Ammon's horn (tissue), 1 donor: Measurements from ENCODE around the gene PSKH1.
"Not testable (repeated sequence)": the region's sequence is repeated elsewhere in the genome, so short reads cannot be mapped to it uniquely, and the experiment has no call there.

Experiments used
- DNase-seq: peaks from one replicate; pipeline ENCODE4 v3.0.0-alpha.2; 2016; ENCODE audit warnings: low spot score

The PSKH1 gene

DNA sequence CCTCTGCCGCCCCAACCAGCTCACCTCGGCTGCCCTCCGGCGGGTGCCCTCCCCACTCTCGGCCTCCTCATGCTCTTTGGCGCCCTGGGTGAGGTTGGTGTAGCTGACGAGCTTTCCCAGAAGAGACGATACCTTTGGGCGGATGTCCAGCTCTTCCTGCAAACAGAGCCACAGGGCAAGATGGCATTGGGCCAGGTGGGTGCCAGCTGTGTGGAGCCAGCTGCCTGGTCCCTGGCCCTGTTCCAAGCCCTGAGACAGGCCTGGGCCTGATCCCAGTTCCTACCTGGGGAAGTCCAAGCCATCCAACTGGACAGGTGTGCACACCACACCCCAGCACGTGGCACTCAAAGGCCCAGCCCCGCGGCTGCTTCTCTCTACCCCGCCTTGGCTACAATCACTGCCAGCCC is 68.5 kb downstream of the PSKH1 start:
- DNase-seq: no peak

GRCh38 chr16:67962135-67962534 is 69.1 kb downstream of the PSKH1 start:
- DNase-seq: no peak

GRCh38 chr16:67963292-67963661 is 70.2 kb downstream of the PSKH1 start:
- no peak for DNase-seq

GRCh38 chr16:67963662-67964321 is 70.7 kb downstream of the PSKH1 start:
- DNase-seq: no peak

DNA sequence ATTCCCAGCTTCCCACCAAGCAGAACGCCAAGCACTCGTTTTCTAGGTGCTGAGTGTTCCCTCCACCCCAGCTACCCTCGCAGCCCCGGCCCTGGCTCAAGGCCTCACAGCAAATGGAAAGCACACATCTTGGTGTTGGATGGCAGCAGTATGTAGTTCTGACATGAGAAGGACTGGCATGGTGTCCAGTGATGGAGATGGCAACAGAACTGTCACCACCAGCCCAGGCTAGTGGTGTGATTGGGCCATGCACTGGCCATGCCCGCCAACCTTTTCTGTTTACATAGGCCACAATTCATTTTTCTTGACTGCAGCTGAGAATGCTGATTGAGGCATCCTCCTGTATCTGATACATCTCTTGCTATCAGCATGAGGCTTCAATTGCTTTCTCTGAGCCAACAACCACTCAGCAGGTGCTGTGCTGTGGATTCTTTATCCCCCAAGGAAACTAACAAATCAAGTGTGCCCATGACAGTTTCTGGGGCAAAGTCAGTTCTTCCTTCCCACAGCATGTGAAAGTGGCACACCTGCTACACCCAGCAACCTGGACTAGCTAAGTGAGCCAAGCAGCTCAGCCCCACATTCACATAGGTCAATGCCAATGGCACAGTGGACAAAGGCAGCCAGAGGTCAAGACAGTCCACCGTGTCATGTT is 71.5 kb downstream of the PSKH1 start:
- no peak for DNase-seq

DNA sequence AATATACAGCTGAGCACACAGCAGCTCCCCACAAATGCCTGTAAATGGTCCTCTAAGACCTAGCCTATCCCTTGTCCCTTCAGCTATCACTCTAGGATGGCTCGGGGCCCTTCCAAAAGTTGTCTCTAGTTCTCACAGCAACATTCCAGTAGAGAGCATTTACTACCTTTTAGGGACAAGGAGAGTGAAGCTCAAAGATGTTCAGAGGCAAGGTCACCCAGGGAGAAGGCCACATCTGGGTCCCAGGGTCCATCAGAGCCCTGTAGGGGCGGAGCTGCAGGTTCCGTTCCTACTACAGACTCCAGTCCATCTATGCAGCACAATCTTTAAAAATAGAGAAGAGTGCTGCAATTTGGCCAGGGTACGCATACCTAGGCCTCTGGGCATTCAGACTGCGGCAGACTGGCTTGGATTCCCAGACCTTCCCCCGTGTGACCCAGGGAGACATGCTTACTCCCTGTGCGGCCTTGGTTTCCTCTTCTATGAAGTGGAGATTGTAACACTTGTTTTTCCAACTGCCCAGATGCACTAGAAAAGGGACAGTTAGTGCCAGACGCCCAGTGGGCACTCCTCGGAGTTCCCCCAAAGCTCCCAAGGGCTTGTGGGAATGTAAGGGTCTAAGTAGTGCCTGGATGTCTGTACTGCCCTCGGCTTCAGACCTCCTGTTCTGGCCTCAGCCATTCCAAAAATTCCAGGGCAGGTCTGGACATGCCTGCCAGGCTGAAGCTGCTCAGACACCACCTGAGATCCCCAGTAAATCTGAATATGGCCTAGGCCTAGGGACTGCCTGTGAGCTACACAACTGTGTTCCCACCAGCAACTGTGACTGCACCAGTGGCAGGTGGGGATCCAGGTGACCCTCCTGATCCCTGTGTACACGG is 72.9 kb downstream of the PSKH1 start:
- DNase-seq: no peak

DNA sequence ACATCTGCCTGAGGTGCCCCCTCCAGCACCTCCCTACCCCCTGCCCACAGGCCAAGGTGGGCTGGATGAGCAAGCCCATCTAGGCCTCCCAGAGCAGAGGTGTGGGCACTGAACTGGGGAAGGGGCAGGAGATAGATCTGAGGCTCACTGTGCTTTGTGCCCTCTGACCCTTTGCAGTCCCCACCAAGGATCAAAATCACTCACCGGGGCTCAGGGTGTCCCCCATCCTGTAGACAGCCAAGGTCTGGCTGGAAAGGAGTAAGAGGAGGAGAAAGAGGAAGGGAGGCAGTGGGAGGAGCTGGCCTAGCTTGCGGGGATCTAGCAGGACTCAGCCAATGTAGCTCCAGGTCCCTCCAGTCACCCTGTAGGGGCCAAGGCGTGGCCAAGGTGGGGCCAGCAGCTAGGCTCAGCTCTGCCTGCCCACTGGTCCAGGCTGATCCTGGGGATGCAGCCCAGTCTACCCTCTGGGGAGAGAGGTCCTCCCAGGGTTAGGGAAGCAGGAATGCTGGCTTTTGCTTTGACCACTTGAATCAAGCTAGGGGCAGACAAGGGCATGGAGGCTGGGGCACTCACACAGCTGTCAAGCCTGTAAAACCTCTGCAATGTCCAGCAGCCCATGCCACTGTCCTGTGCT is 73.6 kb downstream of the PSKH1 start:
- no peak for DNase-seq

DNA sequence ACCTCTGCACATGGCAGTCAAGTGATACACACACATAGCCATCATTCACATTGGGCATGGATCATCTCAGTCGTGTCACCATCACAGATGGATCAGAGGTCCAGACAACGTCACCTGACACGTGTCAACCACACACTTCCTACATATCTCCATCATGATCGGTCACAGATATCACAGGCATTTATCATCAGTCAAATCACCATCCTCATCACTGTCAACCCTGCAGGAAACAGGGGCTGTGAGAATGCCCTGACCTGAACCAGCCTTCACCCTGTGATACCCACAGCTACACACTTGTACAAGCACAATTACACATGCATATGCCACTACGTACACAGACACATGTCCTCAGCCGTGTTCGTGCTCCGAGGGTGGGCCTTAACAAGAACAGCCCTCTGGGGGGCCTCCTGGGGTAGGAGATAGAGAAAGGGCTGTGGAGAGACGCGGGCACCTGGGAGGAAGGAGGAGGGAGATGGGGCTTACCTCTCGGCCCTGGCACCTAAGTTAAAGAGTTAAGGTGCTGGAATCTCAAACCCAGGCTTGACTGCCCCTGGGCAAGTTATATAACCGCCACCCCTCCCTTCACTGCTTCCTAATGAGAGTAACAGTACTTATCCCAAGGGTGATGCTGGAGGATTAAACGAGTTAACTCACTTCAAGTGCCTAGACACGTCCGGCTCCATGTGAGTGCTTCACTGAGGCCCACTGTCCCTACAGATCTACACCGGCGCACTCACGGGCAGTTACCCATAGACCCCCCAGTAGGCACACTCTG is 74.3 kb downstream of the PSKH1 start:
- no peak for DNase-seq

DNA sequence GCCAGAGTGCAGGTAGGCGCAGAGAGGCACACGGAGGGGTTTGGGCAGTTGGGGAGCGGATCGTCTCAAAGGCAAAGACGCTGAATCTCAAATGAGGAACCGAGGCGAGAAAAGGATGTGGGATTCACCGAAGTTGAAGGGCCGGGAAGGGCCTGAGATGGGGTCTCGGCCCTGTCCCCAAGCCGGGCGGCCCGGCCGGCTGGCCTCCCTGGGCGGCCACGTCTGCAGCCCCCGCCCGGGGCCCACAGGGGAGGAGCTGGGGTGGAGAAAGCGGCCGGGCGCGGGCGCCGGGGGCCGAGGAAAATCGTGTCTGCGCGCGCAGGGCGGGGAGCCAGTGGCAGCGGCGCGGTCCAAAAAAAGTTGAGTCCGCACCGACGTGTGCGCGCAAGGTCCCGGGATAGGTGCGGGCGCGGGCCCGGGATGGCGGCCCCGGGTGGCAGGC is 74.9 kb downstream of the PSKH1 start:
- DNase-seq: no peak

DNA sequence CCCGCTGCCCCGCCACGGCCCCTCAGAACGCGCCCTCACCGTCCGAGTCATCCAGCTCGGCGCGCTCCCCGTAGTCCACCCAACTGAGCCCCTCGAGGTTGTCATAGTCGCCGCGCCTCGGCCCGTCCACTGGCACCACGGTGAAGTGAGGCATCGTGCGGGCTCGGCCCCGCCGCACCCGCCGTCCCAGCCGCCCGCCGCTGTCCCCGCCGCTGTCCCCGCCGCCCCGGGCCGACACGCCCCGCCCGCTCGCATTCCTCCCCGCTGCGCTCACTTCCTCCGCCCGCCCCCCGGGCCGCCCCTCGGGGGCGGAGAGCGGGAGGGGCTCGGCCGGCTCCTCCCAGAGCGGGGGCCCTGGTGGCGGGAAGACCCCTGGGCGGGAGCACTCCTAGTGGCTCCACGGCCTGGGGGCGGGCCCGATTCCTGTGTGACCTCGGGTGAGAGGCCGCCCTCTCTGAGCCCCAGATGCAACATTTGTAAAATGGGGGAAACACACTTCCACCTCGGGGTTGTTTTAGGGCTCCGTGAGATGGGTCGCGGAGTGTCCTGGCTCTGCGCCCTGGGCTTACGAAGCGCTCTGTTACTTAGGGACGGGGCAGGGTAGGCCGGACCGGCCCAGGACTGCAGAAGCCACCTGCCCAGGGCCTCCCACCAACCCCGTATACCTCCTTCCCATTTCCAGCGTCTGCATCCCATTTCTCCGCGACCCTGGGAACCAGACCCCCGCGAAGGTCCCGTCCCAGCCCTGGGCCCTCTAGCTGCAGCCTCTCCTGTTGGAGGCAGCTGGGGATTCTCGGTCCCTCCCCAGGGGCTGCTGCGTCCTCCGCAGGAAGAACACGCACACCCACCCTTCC is 75.6 kb downstream of the PSKH1 start, which contains the start of gene SLC12A4:
SLC12A4 (minus strand) TSS at position 238 of the 854 bp plus-strand sequence; CDS start at position 154, 84 bp downstream.
- DNase-seq: peak; percentile 58

DNA sequence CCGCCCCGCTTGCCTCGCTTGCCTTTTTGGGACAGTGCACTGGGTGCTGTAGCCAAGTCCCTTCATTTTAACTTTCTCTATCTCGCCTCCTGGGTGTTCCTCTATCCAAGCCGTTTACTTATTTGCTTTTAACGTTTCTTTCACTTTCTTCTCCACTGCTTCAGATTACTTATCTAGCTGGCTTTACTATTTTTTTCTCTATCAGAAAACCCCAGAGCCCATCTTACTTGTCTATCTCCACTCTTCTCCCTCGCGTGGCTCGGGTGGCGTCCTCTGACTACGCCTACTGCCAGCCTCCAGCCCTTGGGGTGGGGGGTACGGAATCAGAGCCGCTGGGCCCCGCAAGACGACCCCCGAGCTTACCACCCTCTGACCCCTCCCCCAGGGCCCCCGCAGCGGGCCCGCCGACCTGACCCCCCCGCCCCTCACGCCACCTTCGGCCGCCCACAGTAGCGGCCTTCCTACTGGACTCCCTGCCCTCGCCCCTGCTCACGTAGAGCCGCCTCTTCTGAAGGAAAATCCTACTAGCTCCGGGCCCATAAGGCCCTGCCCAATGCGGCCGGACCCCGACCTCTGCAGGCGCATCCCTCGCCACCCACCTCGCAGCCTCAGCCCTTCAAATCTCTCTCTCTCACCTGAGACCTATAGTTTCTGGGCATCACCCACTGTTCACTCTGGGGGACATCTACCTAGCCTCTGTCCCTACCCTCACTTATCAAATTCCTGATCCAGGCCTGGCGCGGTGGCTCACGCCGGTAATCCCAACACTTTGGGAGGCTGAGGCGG is 76.4 kb downstream of the PSKH1 start:
- DNase-seq: no peak

GRCh38 chr16:67971111-67971510 is 78.1 kb downstream of the PSKH1 start:
- no peak for DNase-seq

GRCh38 chr16:67972285-67972684 is 79.2 kb downstream of the PSKH1 start:
- not testable (repeated sequence) for DNase-seq

DNA sequence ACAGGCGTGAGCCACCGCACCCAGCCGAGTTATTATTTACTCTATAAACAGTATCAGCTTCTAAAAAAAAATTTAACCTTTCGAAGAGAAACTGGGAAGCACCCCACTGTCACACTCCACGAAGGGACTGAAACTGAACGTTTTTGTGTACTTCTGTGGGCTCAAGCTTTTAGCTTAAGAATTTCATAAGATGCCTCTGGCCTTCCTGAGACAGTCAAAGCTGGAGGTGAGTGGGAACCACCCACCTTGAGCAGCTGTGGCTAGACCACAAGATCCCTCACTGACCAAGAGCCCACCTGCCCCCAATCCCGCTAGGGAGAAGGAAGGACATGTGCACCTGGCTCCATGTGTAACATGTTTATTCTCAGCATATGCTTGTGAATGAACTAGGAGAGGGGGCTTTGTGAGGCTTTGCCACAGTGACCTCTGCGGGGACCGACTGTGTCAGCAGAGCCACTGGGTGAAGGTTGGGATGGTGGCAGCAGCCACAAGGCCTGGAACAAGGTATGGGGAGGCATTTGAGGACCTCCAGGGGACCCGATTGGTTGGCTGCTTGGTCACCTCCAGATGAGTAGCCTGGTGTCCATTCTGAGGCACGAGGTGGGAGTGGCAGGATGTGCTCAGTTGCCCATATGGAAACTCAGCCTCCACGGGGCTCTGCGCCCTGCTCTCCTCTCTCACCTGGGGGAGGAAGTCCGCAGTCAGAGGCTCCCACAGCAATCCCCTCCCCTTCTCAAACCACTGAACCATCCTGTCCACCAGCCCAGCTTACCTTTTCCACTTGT is 82.5 kb downstream of the PSKH1 start:
- no peak for DNase-seq

GRCh38 chr16:67976205-67976604 is 83.2 kb downstream of the PSKH1 start:
- no peak for DNase-seq

- no peak for DNase-seq
Observed at GRCh38 chr16:67977005-67977404, 84.0 kb downstream of the PSKH1 start.

GRCh38 chr16:67977469-67978227 is 84.6 kb downstream of the PSKH1 start:
- no peak for DNase-seq
